Liver (tissue), 9 donors: ENCODE measurements around the gene SLC24A4. TPM values are rescaled to one million over a fixed set of nuclear protein-coding genes. Genes with fewer than 3 reads are reported as not detected.

Experiments used
- DNase-seq: peaks from one replicate; pipeline ENCODE4 v3.0.0-alpha.2; 2017; ENCODE audit warnings: low spot score
- H3K27ac ChIP-seq, 2 donors: one replicate each; pipeline ENCODE4 v1.7.0; 2013; ENCODE audit warnings: inconsistent platforms in 2 of 2, low read length in 2 of 2, control low read depth in 1 of 2, low read depth in 1 of 2, mild to moderate bottlenecking in 1 of 2
- H3K27me3 ChIP-seq, 4 donors: one replicate each; pipeline versions ENCODE4 v1.6.1 to v1.7.0; 2013; ENCODE audit warnings: low read length in 3 of 4, inconsistent platforms in 1 of 4, mild to moderate bottlenecking in 1 of 4, moderate library complexity in 1 of 4; ENCODE audit not compliant: control insufficient read depth in 4 of 4, insufficient read depth in 4 of 4
- H3K36me3 ChIP-seq, 4 donors: one replicate each; pipeline versions ENCODE4 v1.6.1 to v1.7.0; 2013; ENCODE audit warnings: low read length in 3 of 4, mild to moderate bottlenecking in 3 of 4, low read depth in 1 of 4, moderate library complexity in 1 of 4; ENCODE audit not compliant: control insufficient read depth in 4 of 4, insufficient read depth in 3 of 4
- H3K4me1 ChIP-seq, 4 donors: one replicate each; pipeline versions ENCODE4 v1.6.1 to v1.7.0; 2013; ENCODE audit warnings: low read length in 3 of 4, mild to moderate bottlenecking in 3 of 4, moderate library complexity in 1 of 4; ENCODE audit not compliant: control insufficient read depth in 4 of 4, insufficient read depth in 4 of 4
- H3K4me3 ChIP-seq, 3 donors: one replicate each; pipeline versions ENCODE4 v1.6.1 to v1.7.0; 2013; ENCODE audit warnings: low read length in 3 of 3, control low read depth in 1 of 3, low read depth in 1 of 3, mild to moderate bottlenecking in 1 of 3
- H3K9ac ChIP-seq, 2 donors: one replicate each; pipeline ENCODE4 v1.7.0; 2013; ENCODE audit warnings: low read length in 2 of 2, mild to moderate bottlenecking in 2 of 2, moderate library complexity in 2 of 2, control low read depth in 1 of 2, low read depth in 1 of 2
- H3K9me3 ChIP-seq, 4 donors: one replicate each; pipeline versions ENCODE4 v1.6.1 to v1.7.0; 2013; ENCODE audit warnings: low read length in 3 of 4; ENCODE audit not compliant: control insufficient read depth in 4 of 4
- EGR1 ChIP-seq, 2 donors: IDR thresholded peaks; 2 replicates each; pipeline ENCODE4 v1.6.1; 2016 to 2018; ENCODE audit warnings: antibody characterized with exemption in 2 of 2, low read depth in 2 of 2
- FOXA1 ChIP-seq: IDR thresholded peaks from 2 replicates; pipeline ENCODE4 v1.6.1; 2016; ENCODE audit warnings: antibody characterized with exemption
- FOXA2 ChIP-seq: IDR thresholded peaks from 2 replicates; pipeline ENCODE4 v1.6.1; 2016; ENCODE audit warnings: antibody characterized with exemption
- GABPA ChIP-seq, 2 donors: IDR thresholded peaks in 1 of 2; conservative IDR thresholded peaks in 1 of 2; 2 replicates each; pipeline ENCODE4 v1.6.1; 2016; ENCODE audit warnings: antibody characterized with exemption in 2 of 2, mild to moderate bottlenecking in 1 of 2, moderate library complexity in 1 of 2
- HNF4A ChIP-seq, 2 donors: conservative IDR thresholded peaks; 2 replicates each; pipeline ENCODE4 v1.6.1; 2016; ENCODE audit warnings: antibody characterized with exemption in 2 of 2, mild to moderate bottlenecking in 2 of 2
- HNF4G ChIP-seq: IDR thresholded peaks from 2 replicates; pipeline ENCODE4 v1.6.1; 2016; ENCODE audit warnings: antibody characterized with exemption
- JUND ChIP-seq, 2 donors: IDR thresholded peaks; 2 replicates each; pipeline ENCODE4 v1.6.1; 2016; ENCODE audit warnings: antibody characterized with exemption in 2 of 2
- NR2F2 ChIP-seq: IDR thresholded peaks from 2 replicates; pipeline ENCODE4 v1.6.1; 2016; ENCODE audit warnings: antibody characterized with exemption
- RAD21 ChIP-seq, 2 donors: IDR thresholded peaks; 2 replicates each; pipeline ENCODE4 v1.6.1; 2016; ENCODE audit warnings: antibody characterized with exemption in 2 of 2, mild to moderate bottlenecking in 2 of 2
- RXRA ChIP-seq, 2 donors: IDR thresholded peaks; 2 replicates each; pipeline ENCODE4 v1.6.1; 2017 to 2018; ENCODE audit warnings: antibody characterized with exemption in 2 of 2, mild to moderate bottlenecking in 1 of 2
- SP1 ChIP-seq: IDR thresholded peaks from 2 replicates; pipeline ENCODE4 v1.6.1; 2018; ENCODE audit warnings: antibody characterized with exemption, mild to moderate bottlenecking
- TAF1 ChIP-seq: conservative IDR thresholded peaks from 2 replicates; pipeline ENCODE4 v1.6.1; 2016; ENCODE audit warnings: antibody characterized with exemption, mild to moderate bottlenecking
- YY1 ChIP-seq: IDR thresholded peaks from 2 replicates; pipeline ENCODE4 v1.6.1; 2016; ENCODE audit warnings: antibody characterized with exemption, mild to moderate bottlenecking
- WGBS: extraction: QIAGEN DNeasy Blood & Tissue Kit; methylation state at CpG from one replicate; pipeline ENCODE4 v1.1.7; 2013; 5-methylcytosine and 5-hydroxymethylcytosine counted together
- polyA plus RNA-seq, 2 donors: library from polyadenylated mRNA; stranded (reverse) in 1 of 2; unstranded in 1 of 2; fragments of 200-250 nt in 1 of 2; fragments of >200 nt in 1 of 2; fragmentation: Nextera tagmentation in 1 of 2; extraction: Ambion mirVana in 1 of 2; gene quantifications; one replicate each; pipeline versions ENCODE4 v1.2.1 to v1.2.3, GENCODE V29; 2013 to 2015
- total RNA-seq, 2 donors: library from RNA; depleted of rRNA; stranded (reverse); fragments of >200 nt; gene quantifications; one replicate each; pipeline ENCODE4 v1.2.3, GENCODE V29; 2014
- TF ChIP-seq, protein P1 (sequence below): IDR thresholded peaks from 2 replicates; pipeline ENCODE4 v1.6.1; 2016; ENCODE audit warnings: antibody characterized with exemption, mild to moderate bottlenecking
- TF ChIP-seq, protein P2 (sequence below): IDR thresholded peaks from 2 replicates; pipeline ENCODE4 v1.6.1; 2016; ENCODE audit warnings: antibody characterized with exemption
- TF ChIP-seq, protein P3 (sequence below): IDR thresholded peaks from 2 replicates; pipeline ENCODE4 v1.6.1; 2016; ENCODE audit warnings: antibody characterized with exemption
- TF ChIP-seq, protein P4 (sequence below): IDR thresholded peaks from 2 replicates; pipeline ENCODE4 v1.6.1; 2016; ENCODE audit warnings: antibody characterized with exemption
- donor health status: healthy.
- donor health status: healthy.
- donor health status: healthy.
- donor health status: healthy.
- donor health status: healthy.

The SLC24A4 gene
- total and polyA plus RNA-seq, 4 donors = 0.06 to 0.23 (median 0.12) TPM

DNA sequence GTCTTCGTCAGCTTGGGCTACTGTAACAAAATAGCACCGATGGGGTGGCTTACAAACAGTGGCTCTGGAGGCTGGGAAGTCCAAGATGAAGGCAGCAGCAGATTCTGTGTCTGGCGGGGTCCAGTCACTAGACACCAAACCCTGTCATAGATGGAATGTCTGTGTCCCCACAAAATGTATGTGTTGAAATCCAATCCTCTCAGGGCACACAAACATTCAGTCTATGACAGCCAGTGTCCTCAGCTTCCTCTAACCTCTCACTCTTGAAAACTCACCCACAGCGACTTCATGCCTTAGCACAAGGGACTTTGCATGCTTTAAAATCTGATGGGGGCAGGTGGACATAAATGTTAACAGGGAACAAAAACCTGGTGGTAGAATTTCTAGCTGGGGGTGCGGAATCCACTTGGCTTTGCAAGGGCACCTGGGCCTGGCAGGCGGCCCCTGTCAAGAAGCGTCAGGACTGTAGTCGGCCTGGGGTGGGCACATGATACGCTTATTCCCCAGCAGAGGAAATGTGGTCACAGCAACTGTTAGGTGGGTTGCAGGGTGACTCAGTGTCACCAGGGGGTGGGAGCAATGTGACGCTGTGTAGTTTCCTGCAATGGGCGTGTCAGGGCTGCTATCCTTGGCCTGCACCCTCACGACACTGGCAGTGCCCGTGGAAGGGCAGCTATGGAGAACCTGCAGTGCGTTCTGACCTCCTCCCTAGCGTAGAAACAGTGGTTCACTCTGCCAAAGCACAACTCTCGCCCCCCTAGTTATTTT, 208.3 kb downstream of the SLC24A4 start:
- WGBS = 87% methylated on average over 16 of the region's 16 CpGs
- peak overlapping the region in 1 of 2 donors; percentile 72 for H3K27ac ChIP-seq
- H3K4me3 ChIP-seq = no peak overlapping the region
- H3K36me3 ChIP-seq = no peaks in the 10 kb centered on the region
- no peak overlapping the region for H3K9ac ChIP-seq
- H3K4me1 ChIP-seq = peaks cover 4 to 26% (median 14%) of the 10 kb centered on the region in 4 donors
- H3K9me3 ChIP-seq = no peaks in the 10 kb centered on the region
- TF ChIP-seq SP1 (no peak), HNF4A (conservative IDR thresholded peaks at IDR 0.05) (no peak), GABPA (IDR thresholded peaks at IDR 0.05 in 1 of 2, conservative IDR thresholded peaks at IDR 0.05 in 1 of 2) (no peak), YY1 (no peak), FOXA1 (no peak), NR2F2 (no peak), RAD21 (IDR thresholded peaks at IDR 0.05) (no peak), EGR1 (IDR thresholded peaks at IDR 0.05; ENCODE audit: low read depth in 2 of 2) (no peak), HNF4G (no peak), JUND (IDR thresholded peaks at IDR 0.05) (no peak), RXRA (IDR thresholded peaks at IDR 0.05) (no peak), FOXA2 (no peak), TAF1 (no peak)
- TF ChIP-seq, protein P1, sequence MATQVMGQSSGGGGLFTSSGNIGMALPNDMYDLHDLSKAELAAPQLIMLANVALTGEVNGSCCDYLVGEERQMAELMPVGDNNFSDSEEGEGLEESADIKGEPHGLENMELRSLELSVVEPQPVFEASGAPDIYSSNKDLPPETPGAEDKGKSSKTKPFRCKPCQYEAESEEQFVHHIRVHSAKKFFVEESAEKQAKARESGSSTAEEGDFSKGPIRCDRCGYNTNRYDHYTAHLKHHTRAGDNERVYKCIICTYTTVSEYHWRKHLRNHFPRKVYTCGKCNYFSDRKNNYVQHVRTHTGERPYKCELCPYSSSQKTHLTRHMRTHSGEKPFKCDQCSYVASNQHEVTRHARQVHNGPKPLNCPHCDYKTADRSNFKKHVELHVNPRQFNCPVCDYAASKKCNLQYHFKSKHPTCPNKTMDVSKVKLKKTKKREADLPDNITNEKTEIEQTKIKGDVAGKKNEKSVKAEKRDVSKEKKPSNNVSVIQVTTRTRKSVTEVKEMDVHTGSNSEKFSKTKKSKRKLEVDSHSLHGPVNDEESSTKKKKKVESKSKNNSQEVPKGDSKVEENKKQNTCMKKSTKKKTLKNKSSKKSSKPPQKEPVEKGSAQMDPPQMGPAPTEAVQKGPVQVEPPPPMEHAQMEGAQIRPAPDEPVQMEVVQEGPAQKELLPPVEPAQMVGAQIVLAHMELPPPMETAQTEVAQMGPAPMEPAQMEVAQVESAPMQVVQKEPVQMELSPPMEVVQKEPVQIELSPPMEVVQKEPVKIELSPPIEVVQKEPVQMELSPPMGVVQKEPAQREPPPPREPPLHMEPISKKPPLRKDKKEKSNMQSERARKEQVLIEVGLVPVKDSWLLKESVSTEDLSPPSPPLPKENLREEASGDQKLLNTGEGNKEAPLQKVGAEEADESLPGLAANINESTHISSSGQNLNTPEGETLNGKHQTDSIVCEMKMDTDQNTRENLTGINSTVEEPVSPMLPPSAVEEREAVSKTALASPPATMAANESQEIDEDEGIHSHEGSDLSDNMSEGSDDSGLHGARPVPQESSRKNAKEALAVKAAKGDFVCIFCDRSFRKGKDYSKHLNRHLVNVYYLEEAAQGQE = no peak
- TF ChIP-seq, protein P2, sequence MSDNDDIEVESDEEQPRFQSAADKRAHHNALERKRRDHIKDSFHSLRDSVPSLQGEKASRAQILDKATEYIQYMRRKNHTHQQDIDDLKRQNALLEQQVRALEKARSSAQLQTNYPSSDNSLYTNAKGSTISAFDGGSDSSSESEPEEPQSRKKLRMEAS = no peak
- TF ChIP-seq, protein P3, sequence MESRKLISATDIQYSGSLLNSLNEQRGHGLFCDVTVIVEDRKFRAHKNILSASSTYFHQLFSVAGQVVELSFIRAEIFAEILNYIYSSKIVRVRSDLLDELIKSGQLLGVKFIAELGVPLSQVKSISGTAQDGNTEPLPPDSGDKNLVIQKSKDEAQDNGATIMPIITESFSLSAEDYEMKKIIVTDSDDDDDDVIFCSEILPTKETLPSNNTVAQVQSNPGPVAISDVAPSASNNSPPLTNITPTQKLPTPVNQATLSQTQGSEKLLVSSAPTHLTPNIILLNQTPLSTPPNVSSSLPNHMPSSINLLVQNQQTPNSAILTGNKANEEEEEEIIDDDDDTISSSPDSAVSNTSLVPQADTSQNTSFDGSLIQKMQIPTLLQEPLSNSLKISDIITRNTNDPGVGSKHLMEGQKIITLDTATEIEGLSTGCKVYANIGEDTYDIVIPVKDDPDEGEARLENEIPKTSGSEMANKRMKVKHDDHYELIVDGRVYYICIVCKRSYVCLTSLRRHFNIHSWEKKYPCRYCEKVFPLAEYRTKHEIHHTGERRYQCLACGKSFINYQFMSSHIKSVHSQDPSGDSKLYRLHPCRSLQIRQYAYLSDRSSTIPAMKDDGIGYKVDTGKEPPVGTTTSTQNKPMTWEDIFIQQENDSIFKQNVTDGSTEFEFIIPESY = no peak
- TF ChIP-seq, protein P4, sequence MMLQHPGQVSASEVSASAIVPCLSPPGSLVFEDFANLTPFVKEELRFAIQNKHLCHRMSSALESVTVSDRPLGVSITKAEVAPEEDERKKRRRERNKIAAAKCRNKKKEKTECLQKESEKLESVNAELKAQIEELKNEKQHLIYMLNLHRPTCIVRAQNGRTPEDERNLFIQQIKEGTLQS = no peak
- no peaks in the 10 kb centered on the region for H3K27me3 ChIP-seq
- no peak for DNase-seq

DNA sequence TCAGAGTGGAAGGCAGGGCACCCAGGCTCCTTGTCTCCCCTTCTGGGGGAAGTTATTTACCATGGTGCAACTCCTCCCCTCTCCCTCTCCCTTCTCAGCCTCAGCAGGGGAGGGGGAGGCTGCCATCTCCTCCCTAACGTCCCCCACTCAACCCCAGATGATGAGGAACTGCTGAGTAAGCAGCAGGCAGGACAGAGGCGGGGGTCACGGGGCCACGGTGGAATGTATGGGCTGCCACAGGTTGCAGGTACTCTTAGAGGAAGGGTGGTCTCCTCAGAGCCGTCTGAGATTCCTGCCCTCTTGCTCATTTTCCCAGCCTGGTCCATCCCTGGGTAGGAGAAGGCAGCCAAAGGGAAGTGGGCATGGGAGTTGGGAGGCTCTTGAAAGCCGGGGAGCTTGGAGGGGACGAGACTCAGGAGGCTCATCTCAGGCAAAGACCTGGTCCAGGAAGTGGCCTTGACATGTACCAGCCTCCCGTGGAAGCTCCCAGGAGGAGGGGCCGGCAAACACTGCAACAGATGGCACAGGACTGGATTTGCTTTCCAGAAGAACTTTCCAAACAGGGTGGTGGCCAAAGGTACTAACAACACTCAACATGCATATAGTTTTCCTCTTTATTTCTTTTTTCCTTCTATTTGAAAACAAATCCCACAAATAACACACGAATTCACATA, 209.7 kb downstream of the SLC24A4 start:
- Histone ChIP-seq H3K27me3 (no peaks in the 10 kb centered on the region), H3K9ac (no peak overlapping the region), H3K4me1 (peaks cover 4 to 26% (median 14%) of the 10 kb centered on the region in 4 donors), H3K27ac (peak overlapping the region; percentile 55 to 72), H3K36me3 (no peaks in the 10 kb centered on the region), H3K9me3 (no peaks in the 10 kb centered on the region), H3K4me3 (no peak overlapping the region)
- whole genome bisulfite sequencing = 40% methylated on average over 10 of the region's 10 CpGs
- no peak for TF ChIP-seq SP1
- TF ChIP-seq EGR1 (IDR thresholded peaks at IDR 0.05; ENCODE audit: low read depth in 2 of 2) = peak in 1 of 2 donors; percentile 15
- no peak for TF ChIP-seq JUND (IDR thresholded peaks at IDR 0.05)
- peak; percentile 48 to 79 for TF ChIP-seq RXRA (IDR thresholded peaks at IDR 0.05)
- peak; percentile 40 to 70 for TF ChIP-seq HNF4A (conservative IDR thresholded peaks at IDR 0.05)
- TF ChIP-seq, protein P2 = peak; percentile 62
- peak; percentile 14 to 41 for TF ChIP-seq RAD21 (IDR thresholded peaks at IDR 0.05)
- no peak for TF ChIP-seq FOXA2
- no peak for TF ChIP-seq HNF4G
- no peak for TF ChIP-seq FOXA1
- TF ChIP-seq TAF1 = no peak
- peak; percentile 25 for TF ChIP-seq YY1
- no peak for DNase-seq
